Activated CD4-positive, alpha-beta T cell treated with anti-CD3 and anti-CD28 coated beads, Interleukin-2, amount 10 ng/mL, durations not matched to agents 24 days and 14 days (primary cell): Measurements from ENCODE around the gene ZNF76. TPM values are rescaled to one million over a fixed set of nuclear protein-coding genes. Genes with fewer than 3 reads are reported as not detected.

ENCODE experiments used
- DNase-seq: peaks from one replicate; pipeline ENCODE4 v3.0.0; 2022
- H3K27ac Mint-ChIP-seq: one replicate; pipeline ENCODE4 v1.8.0; 2022; ENCODE audit warnings: mild to moderate bottlenecking, mixed read lengths
- H3K27me3 Mint-ChIP-seq: one replicate; pipeline ENCODE4 v1.8.0; 2022; ENCODE audit warnings: mixed read lengths
- H3K36me3 Mint-ChIP-seq: one replicate; pipeline ENCODE4 v1.8.0; 2022; ENCODE audit warnings: low read depth, mild to moderate bottlenecking, mixed read lengths
- H3K4me1 Mint-ChIP-seq: one replicate; pipeline ENCODE4 v1.8.0; 2021; ENCODE audit warnings: mixed read lengths
- H3K4me3 Mint-ChIP-seq: one replicate; pipeline ENCODE4 v1.8.0; 2022; ENCODE audit warnings: mild to moderate bottlenecking, moderate library complexity, mixed read lengths
- H3K9me3 Mint-ChIP-seq: one replicate; pipeline ENCODE4 v1.8.0; 2021; ENCODE audit warnings: mixed read lengths
- intact Hi-C: fragments of 100-400 bp; cut with micrococcal nuclease; formaldehyde crosslinking; loops from one replicate; pipeline ENCODE4 v1.15.1; 2023
- total RNA-seq: library from RNA; stranded (reverse); gene quantifications from 2 replicates; pipeline ENCODE4 v1.2.3, GENCODE V29; 2022

The ZNF76 gene
- total RNA-seq: 31.0 and 31.4 TPM in 2 replicates

DNA sequence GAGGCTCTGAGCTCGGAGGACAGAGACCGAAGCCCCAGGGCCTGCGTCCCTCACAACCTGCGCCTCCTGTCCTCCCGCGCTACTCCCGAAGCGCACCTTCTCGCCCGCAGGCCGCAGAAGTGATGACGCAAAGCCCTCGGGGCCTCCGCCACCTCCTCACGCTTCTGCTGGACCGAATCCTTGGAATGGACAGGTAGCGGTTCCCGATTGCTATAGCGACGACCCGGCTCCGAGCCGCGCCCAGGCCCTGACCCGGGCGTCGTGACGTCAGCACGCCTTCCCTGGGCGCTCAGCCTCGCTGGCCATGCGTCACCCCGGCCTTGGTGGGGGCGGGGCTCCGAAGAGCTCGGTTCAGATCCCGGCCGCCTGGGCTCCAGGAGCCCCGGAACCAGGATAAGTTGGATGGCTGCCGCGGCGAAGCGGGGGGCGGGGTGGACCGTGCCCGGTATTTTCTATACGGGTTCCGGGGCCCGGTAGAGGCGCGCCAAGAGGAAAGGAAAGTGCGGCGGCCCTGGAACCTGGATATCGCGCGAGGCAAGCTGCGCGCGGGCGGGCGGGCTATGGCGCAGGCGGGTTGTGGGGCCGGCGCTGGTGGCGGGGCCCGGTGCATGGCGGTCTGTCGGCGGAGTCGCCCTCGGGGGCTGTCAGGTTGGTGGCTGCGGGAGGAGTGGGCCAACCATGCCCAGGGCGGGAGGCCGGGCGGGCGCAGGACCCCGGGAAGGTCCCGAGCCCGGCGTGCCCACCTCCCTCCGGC, at the start of gene ZNF76:
TSS of gene ZNF76 (plus strand) at position 542 of the 754 bp plus-strand sequence. CDS start 21,417 bp downstream, outside the sequence.
- DNase-seq: peak; percentile 97
- Mint-ChIP-seq H3K27me3 (no peaks in the 10 kb centered on the region), H3K9me3 (no peaks in the 10 kb centered on the region), H3K27ac (peak within 1 kb of the TSS; percentile 95), H3K4me1 (peaks cover 27% of the 10 kb centered on the region), H3K4me3 (peak within 1 kb of the TSS; percentile 96), H3K36me3 (no peaks in the 10 kb centered on the region)
- intact Hi-C loops: loop anchor here (1.0 to 2.0 kb wide), 2 partner anchors 39 to 371 kb away; partner anchors contain the start of gene TAF11

DNA sequence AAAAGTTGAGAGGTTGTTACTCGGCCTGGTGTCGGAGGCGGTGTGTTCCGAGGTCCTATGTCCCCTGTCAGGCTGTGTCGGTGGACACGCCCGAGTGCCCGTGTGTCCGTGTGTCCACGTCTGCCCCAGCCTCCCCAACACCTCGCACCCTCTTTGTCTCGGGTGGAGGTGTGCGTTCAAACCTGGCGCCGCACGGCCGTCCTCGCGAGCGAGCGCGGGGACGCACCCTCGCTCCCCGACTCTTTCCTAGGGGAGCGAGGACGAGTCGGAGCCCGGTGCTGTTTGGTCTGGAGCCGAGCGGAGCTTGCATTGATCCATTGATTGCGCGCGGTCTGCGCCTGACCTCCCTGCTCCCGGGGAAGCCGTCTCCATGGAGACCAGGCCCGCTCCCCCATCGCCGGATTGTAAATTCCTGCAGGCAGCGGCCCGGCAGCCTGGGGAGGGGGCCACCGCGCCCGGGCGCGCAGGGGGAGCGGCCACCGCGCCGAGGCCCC, 46.2 kb upstream of the ZNF76 start:
- H3K27ac Mint-ChIP-seq: no peak overlapping the region
- peak overlapping the region; percentile 75 for H3K4me3 Mint-ChIP-seq
- DNase-seq: no peak
- peaks cover 2% of the 10 kb centered on the region for H3K4me1 Mint-ChIP-seq
- H3K36me3 Mint-ChIP-seq: no peaks in the 10 kb centered on the region
- peaks cover 76% of the 10 kb centered on the region for H3K27me3 Mint-ChIP-seq
- H3K9me3 Mint-ChIP-seq: no peaks in the 10 kb centered on the region
- intact Hi-C loops: no loop called here

DNA sequence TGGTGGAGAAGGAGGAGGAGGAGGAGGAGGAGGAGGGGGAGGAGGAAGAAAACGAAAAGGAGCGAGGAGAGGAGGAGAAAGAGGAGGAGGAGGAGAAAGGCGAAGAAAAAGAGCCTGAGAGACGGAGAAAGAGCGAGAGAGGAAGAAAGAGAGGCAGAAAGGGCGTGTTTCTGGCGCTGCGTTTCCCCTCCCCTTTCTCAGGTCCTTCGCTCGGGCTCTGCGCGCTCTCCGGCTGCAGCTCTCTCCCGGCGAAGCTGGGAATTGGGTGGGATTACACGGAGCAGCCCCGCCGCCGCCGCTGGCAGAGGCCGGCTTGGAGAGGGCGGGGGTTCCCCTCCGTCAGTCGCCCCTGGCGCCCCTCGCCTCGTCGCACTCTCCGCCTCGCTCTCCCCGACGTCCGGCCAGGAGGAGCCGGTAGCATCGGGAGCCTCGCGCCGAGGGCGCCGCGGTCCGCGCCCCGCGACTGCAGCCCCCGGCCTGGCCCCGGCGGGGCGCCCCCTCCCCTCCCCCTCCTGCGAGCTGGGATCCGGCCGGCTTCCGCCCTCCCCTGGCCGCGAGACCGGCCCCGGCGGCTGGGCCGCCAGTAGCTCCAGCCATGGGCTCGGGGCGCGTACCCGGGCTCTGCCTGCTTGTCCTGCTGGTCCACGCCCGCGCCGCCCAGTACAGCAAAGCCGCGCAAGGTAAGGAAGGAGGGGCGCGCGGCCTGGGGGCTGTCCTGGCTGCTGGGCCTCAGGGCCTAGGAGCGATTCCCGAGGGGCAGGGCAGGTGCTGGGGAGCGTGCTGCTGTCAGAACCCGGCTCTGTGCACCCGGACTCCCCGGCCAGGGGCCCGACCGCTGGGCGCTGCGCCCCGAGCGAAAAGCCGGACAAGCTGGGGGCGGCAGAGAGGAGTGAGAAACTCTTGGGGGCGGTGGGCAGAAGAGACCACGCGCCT, 45.4 kb upstream of the ZNF76 start, which contains the start of gene SCUBE3:
TSS of gene SCUBE3 (plus strand) at position 133 of the 933 bp plus-strand sequence. CDS start at position 596, 463 bp downstream.
- Mint-ChIP-seq H3K4me3 (peak within 1 kb of the TSS; percentile 75), H3K9me3 (no peaks in the 10 kb centered on the region), H3K4me1 (peaks cover 2% of the 10 kb centered on the region), H3K36me3 (no peaks in the 10 kb centered on the region), H3K27ac (no peak within 1 kb of the TSS), H3K27me3 (peaks cover 68% of the 10 kb centered on the region)
- intact Hi-C loops: no loop called here
- DNase-seq: peak; percentile 70

DNA sequence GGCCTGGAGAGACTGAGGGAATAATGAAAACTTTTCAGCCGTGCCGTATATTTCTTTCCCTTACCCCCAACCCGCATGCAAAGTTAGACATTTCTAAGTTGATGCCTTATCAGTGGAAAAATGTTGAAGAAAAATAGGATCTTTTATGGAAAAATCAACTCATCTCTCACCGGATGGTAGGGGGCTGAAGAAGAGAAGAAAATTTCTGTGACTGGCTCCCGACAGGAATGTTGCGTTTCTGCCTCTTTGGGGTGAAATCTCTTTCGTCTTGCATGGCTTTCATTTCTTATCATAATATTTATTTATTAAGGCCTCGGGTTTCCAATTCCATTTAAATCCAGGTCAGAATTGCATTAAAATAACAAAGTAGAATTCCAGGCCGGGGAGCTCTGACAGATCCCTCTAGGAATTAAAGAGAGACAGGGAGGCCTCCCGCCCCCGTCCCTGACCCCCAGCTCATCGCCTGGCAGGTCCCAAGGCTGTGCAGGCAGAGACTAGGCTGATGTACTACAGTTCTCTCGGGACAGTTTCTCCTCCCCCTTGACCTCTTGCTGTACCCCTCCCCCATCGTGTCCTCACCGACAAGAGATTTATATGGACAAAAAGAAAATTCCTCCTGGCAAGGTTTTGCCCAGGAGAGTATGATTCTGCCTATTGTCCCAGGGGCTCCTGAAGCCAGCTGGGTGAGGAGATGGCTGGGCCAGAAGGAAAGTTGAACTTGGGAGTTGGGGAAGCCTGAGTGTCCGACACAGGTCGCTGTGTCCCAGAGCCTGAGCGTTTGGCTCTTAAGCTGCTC, 44.5 kb upstream of the ZNF76 start:
- Mint-ChIP-seq H3K27me3 (peaks cover 69% of the 10 kb centered on the region), H3K9me3 (no peaks in the 10 kb centered on the region), H3K4me3 (no peak overlapping the region), H3K36me3 (no peaks in the 10 kb centered on the region), H3K4me1 (peaks cover 2% of the 10 kb centered on the region), H3K27ac (no peak overlapping the region)
- DNase-seq: no peak
- intact Hi-C loops: no loop called here

DNA sequence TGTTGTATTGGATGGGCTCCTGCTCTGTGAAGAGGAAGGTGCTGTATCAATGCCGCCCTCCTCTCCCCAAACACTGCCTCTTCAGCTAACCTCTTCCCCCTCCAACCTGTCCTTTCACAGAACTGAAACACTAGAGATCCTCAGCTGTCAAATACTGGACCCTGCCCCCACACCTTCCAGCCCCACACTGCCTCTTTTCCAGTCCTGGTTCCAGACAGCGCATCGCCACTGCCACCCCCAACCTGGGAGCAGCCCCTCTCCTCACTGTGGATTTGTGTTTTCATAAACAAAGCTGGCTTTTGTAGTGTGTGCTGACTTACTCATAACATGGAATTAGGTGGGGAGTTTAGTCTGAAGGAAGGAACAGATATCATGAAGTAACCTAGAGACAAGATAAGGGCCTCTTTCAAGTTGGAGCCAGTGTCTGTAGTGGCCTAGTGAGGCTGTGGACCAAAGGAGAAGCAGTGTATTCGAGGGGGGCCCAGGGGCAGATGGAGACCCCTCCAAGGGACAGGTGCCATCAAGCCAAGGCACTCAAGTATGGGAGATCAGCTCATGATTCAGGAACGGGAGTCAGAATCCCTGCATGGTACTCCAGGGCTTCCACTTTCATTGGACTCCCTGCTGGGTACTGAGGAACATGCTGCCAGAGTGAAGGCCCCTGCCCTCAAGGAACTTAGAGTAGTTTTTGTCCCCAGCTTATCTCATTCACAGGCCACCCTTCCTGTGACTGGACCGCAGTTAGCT, 43.7 kb upstream of the ZNF76 start:
- Mint-ChIP-seq H3K36me3 (no peaks in the 10 kb centered on the region), H3K4me3 (peak overlapping the region; percentile 23), H3K9me3 (no peaks in the 10 kb centered on the region), H3K27ac (no peak overlapping the region), H3K4me1 (peaks cover 2% of the 10 kb centered on the region), H3K27me3 (peaks cover 69% of the 10 kb centered on the region)
- intact Hi-C loops: no loop called here
- DNase-seq: no peak

DNA sequence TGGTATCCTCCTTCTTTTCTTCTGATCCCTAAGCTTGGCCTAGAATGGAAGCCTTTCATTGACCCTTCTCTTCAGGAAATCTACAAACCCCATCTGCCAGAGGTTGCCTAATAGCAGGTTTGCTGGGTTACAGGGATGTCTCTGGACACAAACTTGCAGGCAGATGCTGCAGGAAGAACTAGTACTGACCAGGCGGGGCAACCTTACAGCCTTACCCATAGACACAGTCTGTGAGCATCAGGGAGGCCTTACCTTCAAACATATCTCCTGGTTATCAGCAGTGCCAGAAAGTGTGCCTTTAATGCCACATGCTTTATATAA, 43.2 kb upstream of the ZNF76 start:
- peaks cover 67% of the 10 kb centered on the region for H3K27me3 Mint-ChIP-seq
- intact Hi-C loops: no loop called here

DNA sequence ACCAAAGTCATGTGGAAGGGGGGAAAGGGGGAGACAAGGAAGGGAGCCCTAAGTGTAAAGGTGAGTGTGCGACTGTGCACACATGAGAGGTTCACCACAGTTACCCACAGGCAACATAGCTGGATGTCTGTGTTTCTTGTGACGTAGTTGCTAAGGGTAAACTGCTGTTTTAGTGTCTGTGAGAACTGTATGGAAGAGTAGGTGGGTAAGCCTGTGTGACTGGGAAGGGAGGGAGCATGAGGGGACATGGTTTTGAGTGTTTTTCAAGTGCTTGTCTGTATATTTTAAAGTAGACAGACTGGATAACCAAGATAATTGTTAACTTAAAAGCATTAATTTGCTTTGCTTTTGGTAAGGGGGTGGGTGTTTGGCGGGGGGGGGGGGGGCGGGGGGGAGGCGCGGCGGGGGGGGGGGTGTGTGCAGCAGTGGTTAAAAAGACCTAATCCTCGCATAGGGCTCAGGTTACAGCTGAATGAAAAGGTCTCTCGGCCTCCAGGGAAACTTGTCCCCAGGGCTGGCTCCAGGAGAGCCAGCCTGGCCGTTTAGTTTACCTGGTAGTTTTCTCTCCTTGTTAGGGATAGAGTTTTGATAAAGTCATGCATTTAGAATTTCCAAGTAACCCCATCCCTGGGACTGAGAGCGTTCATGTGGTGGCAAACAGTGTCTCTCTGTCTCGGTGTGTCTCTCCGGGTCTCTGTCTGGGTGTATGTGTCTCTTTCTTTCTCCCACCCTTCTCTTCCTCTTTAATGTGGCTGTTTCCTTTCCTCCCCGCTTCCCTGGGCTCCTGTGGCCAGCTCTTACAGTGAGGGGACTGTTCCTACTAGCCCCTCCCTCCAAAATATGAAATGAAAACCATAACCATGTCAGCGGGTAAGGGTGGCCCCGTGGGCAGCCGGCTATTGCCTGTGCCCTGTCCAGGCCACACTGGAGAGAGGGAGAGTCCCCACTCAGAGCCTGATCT, 42.4 kb upstream of the ZNF76 start:
- intact Hi-C loops: no loop called here
- Mint-ChIP-seq H3K27ac (no peak overlapping the region), H3K36me3 (no peaks in the 10 kb centered on the region), H3K27me3 (peaks cover 62% of the 10 kb centered on the region), H3K9me3 (no peaks in the 10 kb centered on the region), H3K4me3 (no peak overlapping the region), H3K4me1 (peaks cover 2% of the 10 kb centered on the region)
- DNase-seq: no peak

More for the DNA sequence above, 43.2 kb upstream of the ZNF76 start:
- H3K4me3 Mint-ChIP-seq: no peak overlapping the region
- no peak for DNase-seq
- no peak overlapping the region for H3K27ac Mint-ChIP-seq
- peaks cover 2% of the 10 kb centered on the region for H3K4me1 Mint-ChIP-seq
- H3K9me3 Mint-ChIP-seq: no peaks in the 10 kb centered on the region
- H3K36me3 Mint-ChIP-seq: no peaks in the 10 kb centered on the region

DNA sequence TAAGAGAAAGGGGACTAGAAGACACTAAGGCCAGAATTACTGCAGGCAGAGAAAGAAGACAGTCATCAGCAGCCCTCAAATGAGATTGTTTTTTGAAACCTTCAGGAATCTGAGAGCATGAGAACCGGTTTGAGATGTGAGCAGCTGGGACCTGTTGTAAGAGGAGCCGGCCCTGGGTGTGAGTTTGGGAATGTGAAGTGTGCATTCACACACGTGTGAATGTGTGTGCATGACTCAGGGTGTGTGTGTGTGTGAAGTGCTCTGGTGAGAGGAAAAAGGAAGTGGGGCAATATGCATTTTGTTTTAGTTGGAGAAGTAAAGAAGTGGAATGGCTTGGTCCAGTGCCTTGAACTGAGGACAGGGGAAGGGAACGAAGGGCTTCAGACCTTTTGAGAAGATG, 41.5 kb upstream of the ZNF76 start:
- intact Hi-C loops: no loop called here
- no peaks in the 10 kb centered on the region for H3K36me3 Mint-ChIP-seq
- no peak overlapping the region for H3K27ac Mint-ChIP-seq
- peaks cover 53% of the 10 kb centered on the region for H3K27me3 Mint-ChIP-seq
- H3K4me3 Mint-ChIP-seq: no peak overlapping the region
- H3K9me3 Mint-ChIP-seq: no peaks in the 10 kb centered on the region
- DNase-seq: no peak
- H3K4me1 Mint-ChIP-seq: peaks cover 2% of the 10 kb centered on the region

DNA sequence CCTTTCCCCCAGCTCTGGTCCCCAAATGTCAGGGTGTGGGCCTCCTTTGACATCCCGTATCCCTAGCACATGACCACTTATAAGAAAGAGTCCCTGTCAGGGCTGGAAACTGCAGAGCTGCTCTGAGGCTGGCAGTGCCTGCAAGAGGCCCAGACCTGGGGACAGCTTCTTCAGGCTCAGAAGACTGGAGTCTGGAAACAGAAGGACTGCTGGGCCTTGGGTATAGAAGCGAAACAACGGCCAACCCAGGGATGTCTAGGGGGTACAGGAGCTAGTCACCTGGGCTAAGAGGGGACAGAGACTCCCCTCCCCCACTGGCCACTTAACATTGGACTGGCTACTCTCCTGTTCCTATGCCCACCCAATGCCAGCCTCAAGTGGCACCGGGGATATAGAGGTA, 41.1 kb upstream of the ZNF76 start:
- H3K36me3 Mint-ChIP-seq: no peaks in the 10 kb centered on the region
- no peak for DNase-seq
- no peaks in the 10 kb centered on the region for H3K4me1 Mint-ChIP-seq
- intact Hi-C loops: no loop called here
- H3K27me3 Mint-ChIP-seq: peaks cover 49% of the 10 kb centered on the region
- no peak overlapping the region for H3K27ac Mint-ChIP-seq
- H3K9me3 Mint-ChIP-seq: no peaks in the 10 kb centered on the region
- no peak overlapping the region for H3K4me3 Mint-ChIP-seq

DNA sequence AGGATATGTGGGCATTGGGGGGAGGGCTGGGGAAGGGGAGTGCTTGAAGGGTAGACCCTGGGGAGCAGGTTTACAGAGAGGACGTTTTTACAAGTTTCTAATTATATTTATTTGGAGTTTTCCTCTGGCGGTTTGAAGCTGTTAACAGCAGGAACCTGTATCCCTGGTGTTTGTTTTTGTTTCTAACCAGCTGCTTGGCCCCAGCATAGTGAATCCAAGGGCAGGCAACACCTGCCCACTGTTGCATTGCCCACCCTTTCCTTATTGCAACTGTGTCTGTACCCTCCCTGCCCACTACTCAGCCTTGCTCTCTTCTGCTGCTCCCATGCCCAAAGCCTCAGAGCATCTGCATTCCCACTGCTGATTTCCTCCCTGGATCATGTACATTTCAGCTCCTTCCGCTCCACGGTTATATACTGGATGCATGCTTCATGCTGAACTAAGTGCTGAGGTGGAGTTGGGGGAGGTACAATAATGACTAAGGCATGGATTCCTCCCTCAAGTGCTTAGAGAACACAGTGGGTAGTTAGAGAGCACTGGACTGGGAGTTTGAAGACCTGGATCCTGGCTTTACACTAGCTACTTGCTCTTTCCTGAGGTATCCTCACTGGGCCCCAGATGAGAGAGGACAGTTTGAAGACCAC, 39.7 kb upstream of the ZNF76 start:
- H3K4me1 Mint-ChIP-seq: no peaks in the 10 kb centered on the region
- H3K9me3 Mint-ChIP-seq: no peaks in the 10 kb centered on the region
- H3K4me3 Mint-ChIP-seq: no peak overlapping the region
- peaks cover 52% of the 10 kb centered on the region for H3K27me3 Mint-ChIP-seq
- intact Hi-C loops: loop anchor here (10.0 kb wide), 1 partner anchor 305 kb away; no protein-coding TSS in a partner anchor
- no peak overlapping the region for H3K27ac Mint-ChIP-seq
- DNase-seq: no peak
- no peaks in the 10 kb centered on the region for H3K36me3 Mint-ChIP-seq

DNA sequence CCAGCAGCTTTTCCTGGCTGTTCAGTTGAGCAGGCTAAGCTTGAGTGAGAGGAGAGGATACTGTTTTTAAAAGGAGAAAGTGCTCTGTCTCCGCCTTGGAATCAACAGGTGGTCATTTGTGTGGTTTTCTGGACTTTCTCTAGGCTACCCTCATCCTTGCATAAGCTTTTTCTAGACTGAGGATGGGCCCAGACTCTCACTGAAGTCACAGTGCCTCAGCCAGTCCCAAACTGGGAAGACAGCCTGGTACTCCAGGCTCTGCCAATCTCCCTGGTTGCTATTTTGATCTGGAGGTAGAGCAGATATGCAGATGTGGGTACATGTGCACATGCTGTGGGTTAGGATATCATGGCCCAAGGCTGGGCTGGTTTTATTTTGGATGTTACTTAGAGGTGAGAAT, 38.8 kb upstream of the ZNF76 start:
- no peaks in the 10 kb centered on the region for H3K36me3 Mint-ChIP-seq
- H3K4me1 Mint-ChIP-seq: no peaks in the 10 kb centered on the region
- no peak for DNase-seq
- no peak overlapping the region for H3K27ac Mint-ChIP-seq
- H3K27me3 Mint-ChIP-seq: peaks cover 42% of the 10 kb centered on the region
- no peaks in the 10 kb centered on the region for H3K9me3 Mint-ChIP-seq
- intact Hi-C loops: loop anchor here (10.0 kb wide), 1 partner anchor 306 kb away; no protein-coding TSS in a partner anchor
- no peak overlapping the region for H3K4me3 Mint-ChIP-seq
